Heart left ventricle (tissue), 13 donors: ENCODE results near the gene RRP7A.

Experiments used
- POLR2A ChIP-seq, 2 donors: fragments of 450-650 bp; IDR thresholded peaks; one replicate each; pipeline ENCODE4 v1.6.1; 2017; ENCODE audit warnings: antibody characterized with exemption in 2 of 2, mild to moderate bottlenecking in 2 of 2, moderate library complexity in 2 of 2
- TF ChIP-seq, protein P1 (sequence below), 12 donors: fragments of 200-600 bp; sonication (generic) in 4 of 12; IDR thresholded peaks; one replicate each; pipeline versions ENCODE4 v1.5.0 to v1.8.0; 2018 to 2022; ENCODE audit warnings: antibody characterized with exemption in 12 of 12, mild to moderate bottlenecking in 5 of 12
- donor health status: ischemic (EF 13 %, LVEDD 7.1; RV severe dilation, severe dysfunction).
- donor health status: DM: no; HTN: yes; CAD: no.
- donor health status: DM: no; HTN: no; CAD: no.
- donor health status: ischemic (EF 25% LVEDD 6.9; RV normal size, moderate dysfunction).
- donor health status: ischemic (EF 25% LVEDD 5.7; RV mildly dilated, moderate dysfunction).
- donor health status: ischemic (EF 35%, LVEDD 5.7; RV mildly dilated, moderate dysfunction).
- donor health status: nonischemic (EF 11% LVEDD 7.7; RV severe dilation, severe dysfunction).
- donor health status: DM: yes; HTN: yes; CAD: no.
- donor health status: PGD.
- donor health status: ischemic (EF 29% LVEDD 5.4; RV normal size, mild dysfunction).
- donor health status: nonischemic (EF 23%, LVEDD 6.1; RV moderate dilation, normal function).

- TF ChIP-seq, protein P1, sequence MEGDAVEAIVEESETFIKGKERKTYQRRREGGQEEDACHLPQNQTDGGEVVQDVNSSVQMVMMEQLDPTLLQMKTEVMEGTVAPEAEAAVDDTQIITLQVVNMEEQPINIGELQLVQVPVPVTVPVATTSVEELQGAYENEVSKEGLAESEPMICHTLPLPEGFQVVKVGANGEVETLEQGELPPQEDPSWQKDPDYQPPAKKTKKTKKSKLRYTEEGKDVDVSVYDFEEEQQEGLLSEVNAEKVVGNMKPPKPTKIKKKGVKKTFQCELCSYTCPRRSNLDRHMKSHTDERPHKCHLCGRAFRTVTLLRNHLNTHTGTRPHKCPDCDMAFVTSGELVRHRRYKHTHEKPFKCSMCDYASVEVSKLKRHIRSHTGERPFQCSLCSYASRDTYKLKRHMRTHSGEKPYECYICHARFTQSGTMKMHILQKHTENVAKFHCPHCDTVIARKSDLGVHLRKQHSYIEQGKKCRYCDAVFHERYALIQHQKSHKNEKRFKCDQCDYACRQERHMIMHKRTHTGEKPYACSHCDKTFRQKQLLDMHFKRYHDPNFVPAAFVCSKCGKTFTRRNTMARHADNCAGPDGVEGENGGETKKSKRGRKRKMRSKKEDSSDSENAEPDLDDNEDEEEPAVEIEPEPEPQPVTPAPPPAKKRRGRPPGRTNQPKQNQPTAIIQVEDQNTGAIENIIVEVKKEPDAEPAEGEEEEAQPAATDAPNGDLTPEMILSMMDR (IDR thresholded peaks at IDR 0.05): no peak
- no peak for TF ChIP-seq POLR2A (IDR thresholded peaks at IDR 0.05)
These were observed 29.2 kb upstream of the RRP7A start for GRCh38 chr22:42548597-42549330.
